Measurements from ENCODE around the gene NSMF.
"Not testable (repeated sequence)": the region's sequence is repeated elsewhere in the genome, so short reads cannot be mapped to it uniquely, and the experiment has no call there.

NSMF gene

DNA sequence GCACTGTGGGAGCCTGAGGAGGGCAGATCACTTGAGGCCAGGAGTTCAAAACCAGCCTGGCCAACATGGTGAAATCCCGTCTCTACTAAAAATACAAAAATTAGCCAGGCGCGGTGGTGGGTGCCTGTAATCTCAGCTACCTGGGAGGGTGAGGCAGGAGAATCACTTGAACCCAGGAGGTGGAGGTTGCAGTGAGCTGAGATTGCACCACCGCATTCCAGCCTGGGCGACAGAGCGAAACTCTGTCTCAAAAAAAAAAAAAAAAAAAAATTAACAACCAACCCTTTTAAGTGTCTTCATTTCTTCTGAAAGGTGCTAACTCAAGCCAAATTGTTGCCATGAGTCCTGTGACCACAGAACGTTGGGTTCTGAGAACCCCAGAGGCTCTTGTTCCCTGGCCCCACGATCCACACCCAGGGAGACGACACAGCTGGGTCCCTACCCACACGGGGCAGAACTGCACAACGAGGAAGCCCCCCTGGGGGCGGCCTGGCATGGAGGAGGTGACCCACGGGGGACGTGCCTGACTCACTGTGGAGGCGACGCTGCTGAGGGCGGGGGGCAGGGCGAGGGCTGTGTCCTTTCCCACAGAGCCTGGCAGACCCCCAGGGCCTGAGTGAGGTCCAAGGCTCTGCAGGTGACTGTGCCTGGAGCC, 48.8 kb downstream of the NSMF start:
- DNase-seq (ENCODE audit: low read depth), result not testable (repeated sequence)

DNA sequence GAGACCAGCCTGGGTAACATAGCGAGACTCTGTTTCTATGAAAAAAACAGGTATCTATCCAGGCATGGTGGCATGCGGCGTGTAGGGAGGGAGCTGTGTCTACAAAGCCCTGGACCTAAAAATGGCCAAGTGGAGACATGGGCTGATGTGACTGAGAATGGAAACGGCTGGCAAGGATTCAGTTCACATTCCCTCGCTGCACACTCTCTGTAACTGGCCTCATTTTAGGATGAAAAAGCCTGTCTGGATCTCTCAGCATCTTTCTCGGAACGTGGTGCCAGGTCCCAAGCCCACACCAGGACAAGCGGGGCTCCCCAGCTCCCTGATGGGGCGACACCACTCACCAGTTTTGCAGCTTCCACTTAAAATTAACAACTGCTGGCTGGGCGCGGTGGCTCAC, 49.6 kb downstream of the NSMF start:
- DNase-seq (ENCODE audit: low read depth), result no peak

DNA sequence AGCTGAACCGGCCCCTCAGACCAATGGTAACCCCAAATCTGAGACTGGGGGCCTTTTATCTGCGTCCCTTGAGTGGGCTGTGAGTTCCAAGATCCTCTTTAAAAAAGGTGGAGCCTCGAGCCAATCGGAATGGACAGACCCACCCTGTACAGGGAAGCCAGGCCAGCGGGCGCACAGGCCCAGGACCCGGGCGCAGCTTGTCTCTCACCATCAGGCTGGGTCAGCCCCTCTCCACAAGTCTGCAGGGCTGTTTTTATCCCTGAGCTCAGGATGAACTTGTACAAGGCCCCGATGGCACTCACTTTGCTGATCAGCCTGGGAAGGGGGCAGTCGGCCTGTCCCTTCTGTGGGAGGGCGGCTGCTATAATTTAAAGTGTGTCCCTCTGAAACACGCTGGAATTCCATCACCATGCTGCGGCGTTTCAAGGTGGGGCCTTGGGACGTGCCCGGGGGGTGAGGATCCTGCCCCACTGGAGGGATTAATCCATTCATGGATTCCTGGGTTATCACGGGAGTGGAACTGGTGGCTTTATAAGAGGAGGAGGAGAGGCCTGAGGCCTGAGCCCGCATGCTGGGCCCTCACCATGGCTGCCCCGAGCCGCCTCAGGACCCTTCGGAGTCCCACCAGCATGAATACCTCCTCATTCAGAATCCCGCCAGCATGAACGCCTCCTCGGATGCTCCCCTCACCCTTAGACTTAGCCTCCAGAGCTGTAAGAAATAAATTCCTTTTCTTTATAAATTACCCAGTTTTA, 50.3 kb downstream of the NSMF start:
- DNase-seq (ENCODE audit: low read depth), result no peak

DNA sequence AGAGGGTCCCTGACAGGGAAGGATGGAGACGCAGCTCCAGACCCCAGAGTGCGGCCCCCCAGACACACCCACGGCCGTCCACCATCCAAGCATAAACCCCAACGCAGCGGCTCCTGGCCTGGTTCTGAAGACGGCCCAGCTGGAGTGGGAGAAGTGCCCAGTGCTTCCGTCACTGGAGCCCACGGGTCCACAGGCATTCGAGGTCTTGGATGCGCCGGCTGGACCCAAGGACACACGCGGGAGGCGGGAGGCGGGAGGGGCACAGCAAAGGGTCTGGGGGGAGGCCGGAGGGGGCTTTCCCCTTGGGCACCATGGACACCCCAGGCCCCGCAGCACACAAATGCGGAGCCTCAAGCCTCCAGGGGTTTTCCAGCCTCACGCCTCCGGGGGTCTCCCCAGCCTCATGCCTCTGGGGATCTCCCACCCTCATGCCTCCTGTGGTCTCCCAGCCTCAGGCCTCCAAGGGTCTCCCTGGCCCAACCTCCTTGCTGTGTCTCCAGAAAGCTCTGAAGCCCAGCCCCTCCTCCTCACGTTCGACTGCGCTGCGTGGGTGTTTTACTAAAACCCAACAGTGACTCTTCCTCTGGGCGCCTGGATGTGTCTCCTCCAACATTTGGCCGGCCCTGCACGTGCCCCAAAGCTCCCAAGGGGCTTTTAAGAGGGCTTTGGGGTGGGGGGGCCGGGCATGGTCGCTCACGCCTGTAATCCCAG, 51.4 kb downstream of the NSMF start:
- no peak for DNase-seq (ENCODE audit: low read depth)

DNA sequence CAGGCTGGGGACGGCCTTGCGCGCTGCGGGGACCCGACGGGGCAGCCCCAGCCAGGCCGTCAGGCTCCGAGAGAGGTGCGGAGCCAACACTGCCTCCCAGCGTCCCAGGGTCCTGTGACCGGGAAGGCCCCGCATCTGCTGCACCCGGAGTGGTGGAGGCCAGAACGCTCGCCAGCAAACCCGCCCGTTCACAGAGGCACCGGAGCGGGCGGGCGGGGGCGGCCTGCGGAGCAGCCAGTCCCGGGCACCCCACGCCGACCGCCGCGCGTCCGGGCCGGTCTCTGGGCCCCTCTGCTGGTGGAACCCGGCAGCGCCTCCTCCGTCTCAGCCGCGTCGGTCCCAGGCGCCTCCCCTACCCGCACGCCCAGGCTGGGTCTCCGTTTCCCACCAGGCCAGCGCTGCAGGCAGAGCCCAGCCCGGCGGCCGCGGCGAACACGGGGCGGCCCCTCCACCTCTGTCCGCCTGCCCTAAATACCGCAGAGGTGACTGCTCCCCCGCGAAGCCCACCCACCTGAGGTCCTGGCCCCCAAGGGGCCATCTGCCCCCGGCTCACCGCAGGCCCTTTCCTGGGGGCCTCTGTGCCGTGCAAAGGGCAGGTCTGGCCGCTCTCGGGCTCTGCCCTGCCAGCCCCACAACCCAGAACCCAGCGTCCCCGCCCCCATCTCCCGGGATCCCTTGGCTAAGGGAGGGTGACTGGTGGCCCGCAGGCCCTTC, 52.1 kb downstream of the NSMF start:
- DNase-seq (ENCODE audit: low read depth), result no peak

DNA sequence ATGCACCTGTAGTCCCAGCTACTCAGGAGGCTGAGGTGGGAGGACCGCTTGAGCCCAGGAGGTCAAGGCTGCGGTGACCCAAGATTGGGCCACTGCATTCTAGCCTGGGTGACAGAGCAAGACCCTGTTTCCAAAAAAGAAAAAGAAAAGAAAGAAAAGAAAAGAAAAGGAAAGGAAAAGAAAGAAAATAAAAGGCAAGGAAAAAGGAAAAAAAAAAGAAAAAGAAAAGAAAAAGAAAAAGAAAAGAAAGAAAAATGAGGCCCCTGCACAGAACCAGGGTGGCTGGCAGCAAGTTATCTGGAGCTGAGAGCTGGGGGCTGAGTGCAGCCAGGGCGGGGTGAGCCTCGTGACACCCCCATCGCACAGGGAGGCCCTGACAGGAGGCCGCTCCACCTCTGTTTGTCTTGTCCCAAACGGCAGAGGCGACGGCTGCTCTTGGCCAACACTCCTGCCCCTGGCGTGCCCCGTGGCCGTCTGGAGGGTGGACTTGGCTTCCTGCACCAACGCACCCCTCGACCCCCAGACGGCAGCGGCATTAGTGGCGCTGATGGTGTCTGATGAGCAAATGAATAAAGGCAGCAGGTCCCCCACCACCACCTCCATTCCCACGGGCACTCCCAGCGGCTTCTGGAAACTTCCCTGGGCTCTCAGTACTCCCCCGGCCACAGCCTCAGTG, 52.9 kb downstream of the NSMF start:
- no peak for DNase-seq (ENCODE audit: low read depth)

DNA sequence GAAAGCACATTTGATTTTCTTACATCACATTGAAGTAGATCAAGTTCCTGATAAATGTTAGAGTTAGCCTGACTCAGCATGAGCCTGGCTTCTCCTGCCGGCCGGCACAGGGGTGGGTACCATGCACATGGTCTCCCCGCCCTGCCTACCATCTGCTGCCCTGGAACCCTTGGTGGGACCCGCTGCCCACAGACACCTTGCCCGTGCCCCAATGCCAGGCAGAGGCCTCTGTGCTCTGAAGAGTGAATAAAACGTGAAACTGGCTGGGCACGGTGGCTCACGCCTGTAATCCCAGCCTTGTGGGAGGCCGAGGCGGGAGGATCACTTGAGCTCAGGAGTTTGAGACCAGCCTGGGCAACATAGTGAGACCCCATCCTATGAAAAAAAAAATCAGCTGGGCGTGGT, 53.5 kb downstream of the NSMF start:
- DNase-seq (ENCODE audit: low read depth), result no peak

DNA sequence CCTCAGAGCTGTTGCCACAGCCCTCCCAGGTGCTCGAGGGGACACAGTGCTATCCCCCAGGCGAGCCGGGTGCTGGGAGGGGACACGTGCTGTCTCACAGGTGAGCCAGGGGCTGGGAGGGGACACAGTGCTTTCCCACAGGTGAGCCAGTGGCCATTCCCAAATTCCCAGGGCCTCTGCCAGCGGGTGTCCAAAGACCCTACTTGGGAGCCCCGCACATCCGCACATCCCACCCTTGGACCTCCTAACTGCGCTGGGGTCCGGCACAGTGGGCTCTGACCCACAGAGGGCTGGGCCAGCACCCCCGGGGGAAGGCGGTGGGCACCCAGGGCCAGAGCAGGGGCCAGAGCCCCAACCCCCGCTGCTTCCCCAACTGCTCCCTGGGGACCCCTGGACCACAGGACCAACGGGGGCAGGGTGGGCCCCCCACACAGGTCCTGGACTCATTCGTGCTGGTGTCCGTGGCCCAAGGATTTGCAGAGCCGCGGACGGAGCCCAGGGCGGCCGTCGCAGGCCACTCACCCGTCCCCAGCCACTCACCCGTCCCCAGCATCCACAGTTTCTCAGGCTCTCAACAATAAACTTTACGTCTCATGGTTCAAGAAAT, 54.1 kb downstream of the NSMF start:
- DNase-seq (ENCODE audit: low read depth), result no peak

DNA sequence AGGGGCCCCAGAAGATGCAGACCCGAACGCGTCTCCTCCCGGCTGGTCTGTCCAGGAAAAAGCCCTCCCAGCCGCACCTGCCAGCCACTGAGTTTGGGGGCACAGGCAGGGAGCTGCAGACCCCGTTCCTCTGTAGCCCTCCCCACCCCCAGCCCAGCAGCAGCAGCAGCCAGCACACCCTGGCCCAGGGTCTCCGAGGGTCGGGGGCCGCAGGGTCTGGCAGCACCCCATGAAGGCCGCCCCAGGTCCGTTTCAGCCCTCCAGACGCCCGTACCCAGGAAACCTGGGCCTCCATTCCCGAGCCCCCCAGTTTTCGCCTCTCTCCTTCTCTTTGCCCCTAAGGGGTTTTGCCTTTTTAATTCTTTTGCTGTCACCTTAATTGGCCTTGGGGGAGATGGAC, 55.9 kb downstream of the NSMF start:
- no peak for DNase-seq (ENCODE audit: low read depth)

DNA sequence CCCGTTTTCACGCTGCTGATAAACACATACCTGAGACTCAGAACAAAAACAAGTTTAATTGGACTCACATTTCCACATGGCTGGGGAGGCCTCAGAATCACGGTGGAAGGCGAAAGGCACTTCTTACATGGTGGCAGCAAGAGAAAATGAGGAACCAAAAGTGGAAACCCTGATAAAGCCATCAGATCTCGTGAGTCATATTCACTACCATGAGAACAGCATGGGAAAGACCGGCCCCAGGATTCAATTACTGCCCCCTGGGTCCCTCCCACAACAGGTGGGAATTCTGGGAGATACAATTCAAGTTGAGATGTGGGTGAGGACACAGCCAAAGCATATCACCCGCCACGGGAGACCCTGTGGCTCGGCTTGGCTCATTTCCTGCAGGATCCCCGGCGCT, 56.4 kb downstream of the NSMF start:
- DNase-seq (ENCODE audit: low read depth), result no peak

DNA sequence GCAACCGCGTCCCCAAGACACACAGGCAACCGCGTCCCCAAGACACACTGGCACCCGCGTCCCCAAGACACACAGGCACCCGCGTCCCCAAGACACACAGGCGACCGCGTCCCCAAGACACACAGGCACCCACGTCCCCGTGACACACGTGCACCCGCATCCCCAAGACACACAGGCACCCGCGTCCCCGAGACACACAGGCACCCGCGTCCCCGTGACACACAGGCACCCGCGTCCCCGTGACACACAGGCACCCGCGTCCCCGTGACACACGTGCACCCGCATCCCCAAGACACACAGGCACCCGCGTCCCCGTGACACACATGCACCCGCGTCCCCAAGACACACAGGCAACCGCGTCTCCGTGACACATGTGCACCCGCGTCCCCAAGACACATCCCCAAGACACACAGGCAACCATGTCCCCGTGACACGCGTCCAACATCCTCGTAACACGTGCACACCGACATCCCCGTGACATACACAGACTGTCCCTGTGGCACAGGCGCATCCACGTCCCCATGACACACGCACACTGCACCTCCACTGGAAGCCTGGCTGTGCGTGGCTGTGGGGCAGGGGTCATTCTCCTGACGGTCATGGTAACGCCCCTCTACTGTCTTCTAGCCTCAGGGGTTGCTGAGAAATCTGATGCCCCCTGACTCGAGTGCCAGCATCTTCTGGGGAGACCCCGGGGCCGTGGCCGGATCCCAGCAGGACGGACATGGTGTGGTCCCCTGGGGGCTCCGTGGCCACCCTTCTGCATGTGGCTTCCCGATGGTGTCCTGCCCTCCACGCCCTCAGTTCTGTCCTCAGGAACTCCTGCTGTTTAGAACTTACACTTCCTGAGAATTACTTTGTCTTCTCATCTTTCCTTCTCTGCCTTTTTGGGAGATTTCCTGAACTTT, 60.3 kb downstream of the NSMF start:
- no peak for DNase-seq (ENCODE audit: low read depth)

DNA sequence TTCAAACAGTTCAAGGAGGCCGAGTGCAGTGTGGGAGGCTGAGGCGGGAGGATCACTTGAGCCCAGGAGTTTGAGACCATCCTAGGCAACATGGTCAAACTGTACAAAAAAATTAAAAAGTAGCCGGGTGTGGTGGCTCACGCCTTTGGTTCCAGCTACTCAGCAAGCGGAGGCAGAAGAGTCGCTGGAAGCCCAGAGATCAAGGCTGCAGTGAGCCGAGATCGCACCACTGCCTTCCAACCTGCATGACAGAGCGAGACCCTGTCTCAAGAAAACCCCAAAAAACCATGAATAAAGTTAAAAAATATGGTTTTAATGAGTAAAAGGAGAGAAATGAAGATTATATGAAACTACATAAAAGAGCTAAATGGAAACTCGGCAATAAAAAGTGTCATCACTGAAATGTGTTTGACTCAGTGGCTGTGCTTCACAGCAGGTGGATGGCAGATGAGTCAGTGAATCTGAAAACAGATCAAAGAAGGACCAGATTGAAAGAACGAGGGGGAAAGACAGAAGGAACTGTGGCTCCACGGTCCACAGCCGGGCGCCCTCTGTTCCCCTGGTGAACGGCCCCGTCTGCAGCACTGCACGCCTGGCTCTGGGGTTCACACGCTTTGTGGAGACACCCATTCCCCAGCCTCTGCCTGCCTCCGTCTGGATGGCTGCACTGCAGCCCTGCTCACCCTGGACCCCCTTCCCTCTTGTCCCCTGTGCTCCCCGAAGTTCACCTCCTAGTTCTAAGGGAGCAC, 61.3 kb downstream of the NSMF start:
- no peak for DNase-seq (ENCODE audit: low read depth)

All from T-helper 22 cell (primary cell).